ENCODE measurements around the gene LRFN4.
A peak's percentile ranks its signal among the peaks of the same experiment; 100 is the strongest.

LRFN4 gene

GRCh38 chr11:66845143-66845875 is 11.6 kb upstream of the LRFN4 start:
- no peak for DNase-seq (ENCODE audit: low spot score)

GRCh38 chr11:66845876-66846212 is 11.0 kb upstream of the LRFN4 start:
- DNase-seq (ENCODE audit: low spot score), result no peak

- no peak for DNase-seq (ENCODE audit: low spot score)
Measured at GRCh38 chr11:66846671-66847091, 10.2 kb upstream of the LRFN4 start.

- no peak for DNase-seq (ENCODE audit: low spot score)
Measured at GRCh38 chr11:66847461-66848232, 9.2 kb upstream of the LRFN4 start.

- no peak for DNase-seq (ENCODE audit: low spot score)
Measured at GRCh38 chr11:66848671-66849500, 8.0 kb upstream of the LRFN4 start.

GRCh38 chr11:66849501-66850234 is 7.2 kb upstream of the LRFN4 start:
- DNase-seq (ENCODE audit: low spot score), result no peak

- no peak for DNase-seq (ENCODE audit: low spot score)
Measured at GRCh38 chr11:66850235-66850587, 6.7 kb upstream of the LRFN4 start.

GRCh38 chr11:66850588-66851238 is 6.2 kb upstream of the LRFN4 start:
- no peak for DNase-seq (ENCODE audit: low spot score)

GRCh38 chr11:66851239-66851596 is 5.6 kb upstream of the LRFN4 start:
- no peak for DNase-seq (ENCODE audit: low spot score)

- DNase-seq (ENCODE audit: low spot score), result no peak
Measured at GRCh38 chr11:66851698-66852465, 5.0 kb upstream of the LRFN4 start.

GRCh38 chr11:66852466-66853241 is 4.2 kb upstream of the LRFN4 start:
- no peak for DNase-seq (ENCODE audit: low spot score)

- DNase-seq (ENCODE audit: low spot score), result no peak
Measured at GRCh38 chr11:66853242-66854229, 3.3 kb upstream of the LRFN4 start.

GRCh38 chr11:66854231-66854661 is 2.6 kb upstream of the LRFN4 start:
- no peak for DNase-seq (ENCODE audit: low spot score)

GRCh38 chr11:66854729-66855211 is 2.1 kb upstream of the LRFN4 start:
- DNase-seq (ENCODE audit: low spot score), result no peak

- DNase-seq (ENCODE audit: low spot score), result peak; percentile 86
Measured at GRCh38 chr11:66855574-66856495, 1.0 kb upstream of the LRFN4 start.

- no peak for DNase-seq (ENCODE audit: low spot score)
Measured at GRCh38 chr11:66857234-66857926, 516 bp downstream of the LRFN4 start.

- DNase-seq (ENCODE audit: low spot score), result no peak
Measured at GRCh38 chr11:66857927-66858185, 992 bp downstream of the LRFN4 start.

Measured in COLO829 (cell line).